Stimulated activated naive B cell treated with anti-CD40 and anti-IgM and Interleukin-4, amounts not matched to agents 10 μg/mL and 1 μg/mL and 100 μg/mL, for 72 hours (primary cell): ENCODE data around the gene MBD3L2B.
"Not testable (repeated sequence)": the region's sequence is repeated elsewhere in the genome, so short reads cannot be mapped to it uniquely, and the experiment has no call there.

Source experiments
- ATAC-seq, 2 donors: fragments of 150-1000 bp; cut with Tn5 transposase; replicated peaks; 2 replicates each; pipeline ENCODE4 v1.10.0; 2021; ENCODE audit warnings: moderate library complexity in 1 of 2
- DNase-seq: peaks from one replicate; pipeline ENCODE4 v3.0.0; 2021
- H3K27ac Mint-ChIP-seq: one replicate; pipeline ENCODE4 v1.8.0; 2022; ENCODE audit warnings: mild to moderate bottlenecking, mixed read lengths
- H3K27me3 Mint-ChIP-seq, 2 donors: one replicate each; pipeline ENCODE4 v1.8.0; 2022; ENCODE audit warnings: mixed read lengths in 2 of 2
- H3K36me3 Mint-ChIP-seq, 2 donors: one replicate each; pipeline ENCODE4 v1.8.0; 2022; ENCODE audit warnings: mixed read lengths in 2 of 2, mild to moderate bottlenecking in 1 of 2
- H3K4me1 Mint-ChIP-seq, 2 donors: one replicate each; pipeline ENCODE4 v1.8.0; 2022; ENCODE audit warnings: mixed read lengths in 2 of 2, mild to moderate bottlenecking in 1 of 2
- H3K4me3 Mint-ChIP-seq, 2 donors: one replicate each; pipeline ENCODE4 v1.8.0; 2022; ENCODE audit warnings: mild to moderate bottlenecking in 2 of 2, mixed read lengths in 2 of 2, moderate library complexity in 1 of 2
- H3K9me3 Mint-ChIP-seq, 2 donors: one replicate each; pipeline ENCODE4 v1.8.0; 2022; ENCODE audit warnings: mixed read lengths in 2 of 2, mild to moderate bottlenecking in 1 of 2

The MBD3L2B gene

DNA sequence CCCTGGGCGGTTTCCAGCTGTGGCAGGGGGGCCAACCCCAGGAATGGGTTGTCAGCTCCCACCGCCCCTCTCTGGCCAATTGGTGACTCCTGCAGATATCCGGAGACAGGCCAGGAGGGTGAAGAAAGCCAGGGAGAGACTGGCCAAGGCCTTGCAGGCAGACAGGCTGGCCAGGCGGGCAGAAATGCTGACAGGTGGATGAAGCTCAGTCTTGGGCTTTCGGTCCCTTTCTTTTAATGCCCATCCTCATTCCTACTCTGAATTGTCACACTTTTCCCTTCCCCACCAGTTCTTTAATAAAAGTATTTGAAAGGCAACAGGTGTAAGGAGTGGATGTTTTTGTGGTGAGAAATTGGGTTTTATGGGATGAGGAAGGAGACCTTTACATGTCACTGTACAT is 30.2 kb upstream of the MBD3L2B start:
- not testable (repeated sequence) for H3K4me3 Mint-ChIP-seq, DNase-seq, H3K9me3 Mint-ChIP-seq, H3K4me1 Mint-ChIP-seq, H3K27ac Mint-ChIP-seq, H3K36me3 Mint-ChIP-seq, H3K27me3 Mint-ChIP-seq, ATAC-seq

DNA sequence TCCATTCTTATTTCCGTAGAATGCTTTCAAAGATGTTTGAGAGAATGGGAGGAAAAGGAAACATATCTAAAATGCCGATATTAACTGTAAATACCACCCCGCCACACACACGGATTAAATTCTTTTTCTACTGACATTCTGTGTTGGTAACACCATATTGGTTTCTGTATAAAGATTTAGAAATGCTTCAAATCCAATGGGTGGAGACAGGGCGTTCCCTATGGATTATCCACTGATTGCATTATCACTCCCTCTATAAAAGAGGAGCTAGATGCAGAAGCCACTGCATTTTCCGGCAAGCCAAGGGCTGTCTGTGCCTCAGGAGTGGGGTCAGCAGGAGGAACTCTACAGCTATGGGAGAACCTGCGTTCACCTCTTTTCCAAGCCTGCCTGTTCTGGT is 27.8 kb upstream of the MBD3L2B start, which contains the start of gene MBD3L2:
TSS of gene MBD3L2 (plus strand) at position 301 of the 400 bp plus-strand sequence. CDS start at position 354, 53 bp downstream.
- H3K27me3 Mint-ChIP-seq, H3K9me3 Mint-ChIP-seq, H3K36me3 Mint-ChIP-seq, DNase-seq, H3K27ac Mint-ChIP-seq, H3K4me1 Mint-ChIP-seq, ATAC-seq, H3K4me3 Mint-ChIP-seq: not testable (repeated sequence)

DNA sequence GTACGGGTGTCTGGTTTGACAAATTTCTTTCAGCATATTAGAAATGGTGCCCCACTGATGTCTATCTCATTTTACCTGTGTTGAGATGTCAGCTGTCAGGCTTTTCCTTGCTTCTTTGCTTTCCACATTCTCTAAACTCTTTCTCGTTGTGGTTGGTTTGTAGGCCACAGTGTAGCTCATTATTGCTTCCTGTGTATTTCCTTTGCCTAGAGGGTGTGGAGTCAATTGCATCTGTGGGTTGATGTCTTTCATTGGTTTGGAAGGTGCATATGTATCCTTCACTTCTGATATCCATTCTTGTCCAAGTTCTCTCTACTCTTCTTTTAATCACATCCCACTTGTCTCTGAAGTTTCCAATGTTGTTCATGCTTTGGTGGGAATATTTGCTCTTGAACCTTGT is 20.3 kb upstream of the MBD3L2B start:
- not testable (repeated sequence) for H3K4me3 Mint-ChIP-seq, H3K36me3 Mint-ChIP-seq, H3K27ac Mint-ChIP-seq, DNase-seq, ATAC-seq, H3K9me3 Mint-ChIP-seq, H3K4me1 Mint-ChIP-seq, H3K27me3 Mint-ChIP-seq

GRCh38 chr19:7040079-7040478 is 18.8 kb upstream of the MBD3L2B start, which contains the start of gene MBD3L4:
TSS of gene MBD3L4 (minus strand) at chr19:7040179. CDS start at chr19:7040144, 35 bp downstream.
- not testable (repeated sequence) for H3K9me3 Mint-ChIP-seq, H3K36me3 Mint-ChIP-seq, H3K4me3 Mint-ChIP-seq, DNase-seq, H3K4me1 Mint-ChIP-seq, H3K27ac Mint-ChIP-seq, ATAC-seq, H3K27me3 Mint-ChIP-seq

DNA sequence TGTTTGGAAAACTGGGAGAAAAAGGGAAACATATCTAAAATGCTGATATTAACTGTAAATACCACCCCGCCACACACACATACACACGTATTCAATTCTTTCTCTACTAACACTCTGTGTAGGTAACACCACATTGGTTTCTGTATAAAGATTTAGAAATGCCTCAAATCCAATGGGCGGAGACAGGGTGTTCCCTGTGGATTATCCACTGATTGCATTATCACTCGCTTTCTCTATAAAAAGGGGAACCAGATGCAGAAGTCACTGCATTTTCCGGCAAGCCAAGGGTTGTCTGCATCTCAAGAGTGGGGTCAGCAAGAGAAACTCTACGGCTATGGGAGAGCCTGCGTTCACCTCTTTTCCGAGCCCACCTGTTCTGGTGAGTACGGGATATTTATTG is 9.0 kb upstream of the MBD3L2B start, which contains the start of gene MBD3L5:
TSS of gene MBD3L5 (plus strand) at position 301 of the 400 bp plus-strand sequence. CDS start at position 335, 34 bp downstream.
- H3K4me3 Mint-ChIP-seq, H3K27ac Mint-ChIP-seq, H3K9me3 Mint-ChIP-seq, DNase-seq, H3K36me3 Mint-ChIP-seq, H3K4me1 Mint-ChIP-seq, ATAC-seq, H3K27me3 Mint-ChIP-seq: not testable (repeated sequence)

DNA sequence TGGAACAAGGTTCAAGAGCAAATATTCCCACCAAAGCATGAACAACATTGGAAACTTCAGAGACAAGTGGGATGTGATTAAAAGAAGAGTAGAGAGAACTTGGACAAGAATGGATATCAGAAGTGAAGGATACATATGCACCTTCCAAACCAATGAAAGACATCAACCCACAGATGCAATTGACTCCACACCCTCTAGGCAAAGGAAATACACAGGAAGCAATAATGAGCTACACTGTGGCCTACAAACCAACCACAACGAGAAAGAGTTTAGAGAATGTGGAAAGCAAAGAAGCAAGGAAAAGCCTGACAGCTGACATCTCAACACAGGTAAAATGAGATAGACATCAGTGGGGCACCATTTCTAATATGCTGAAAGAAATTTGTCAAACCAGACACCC is 7.6 kb upstream of the MBD3L2B start:
- H3K4me3 Mint-ChIP-seq, H3K9me3 Mint-ChIP-seq, H3K36me3 Mint-ChIP-seq, ATAC-seq, H3K27me3 Mint-ChIP-seq, H3K27ac Mint-ChIP-seq, DNase-seq, H3K4me1 Mint-ChIP-seq: not testable (repeated sequence)

- no peak overlapping the region for H3K27ac Mint-ChIP-seq
Measured at GRCh38 chr19:7018828-7019227, 2.4 kb downstream of the MBD3L2B start.

DNA sequence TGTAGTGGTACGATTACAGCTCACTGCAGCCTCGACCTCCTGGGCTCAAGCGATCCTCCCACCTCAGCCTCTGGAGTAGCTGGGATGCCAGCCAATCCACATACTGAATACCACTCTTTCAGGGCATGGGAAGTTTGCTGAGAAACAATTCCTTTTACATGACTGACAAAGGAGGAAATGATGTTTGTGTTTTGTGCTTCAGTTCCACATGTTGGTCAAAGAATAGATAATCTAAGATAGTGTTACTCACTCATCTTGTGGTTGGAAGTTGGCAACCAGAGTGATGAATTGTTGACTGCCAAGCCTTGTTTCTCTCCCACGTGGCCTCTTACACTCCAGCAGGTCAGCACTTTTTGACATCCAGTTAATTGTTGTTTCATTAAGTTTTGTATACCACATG is 7.6 kb downstream of the MBD3L2B start:
- H3K27ac Mint-ChIP-seq, result no peak overlapping the region
- H3K4me3 Mint-ChIP-seq, result no peak overlapping the region
- peak in 1 of 2 donors; percentile 86 for ATAC-seq
- peaks cover 5 to 17% of the 10 kb centered on the region in 2 donors for H3K27me3 Mint-ChIP-seq
- no peaks in the 10 kb centered on the region for H3K9me3 Mint-ChIP-seq
- H3K4me1 Mint-ChIP-seq, result peaks cover 0 to 17% of the 10 kb centered on the region in 2 donors
- H3K36me3 Mint-ChIP-seq, result no peaks in the 10 kb centered on the region
- DNase-seq, result no peak

More at GRCh38 chr19:7018828-7019227, 2.4 kb downstream of the MBD3L2B start:
- peaks cover 0 to 11% of the 10 kb centered on the region in 2 donors for H3K27me3 Mint-ChIP-seq
- ATAC-seq (no peak), DNase-seq (no peak)
- peaks cover 0 to under 1% of the 10 kb centered on the region in 2 donors for H3K4me1 Mint-ChIP-seq
- no peak overlapping the region for H3K4me3 Mint-ChIP-seq
- no peaks in the 10 kb centered on the region for H3K9me3 Mint-ChIP-seq
- H3K36me3 Mint-ChIP-seq, result no peaks in the 10 kb centered on the region

- Mint-ChIP-seq H3K9me3 (peaks cover 5 to 6% of the 10 kb centered on the region in 2 donors), H3K27me3 (peaks cover 10 to 14% of the 10 kb centered on the region in 2 donors), H3K4me1 (peaks cover 2 to 24% of the 10 kb centered on the region in 2 donors), H3K4me3 (no peak overlapping the region), H3K36me3 (no peaks in the 10 kb centered on the region), H3K27ac (no peak overlapping the region)
- DNase-seq (no peak), ATAC-seq (no peak)
Measured at GRCh38 chr19:7010722-7011593, 10.3 kb downstream of the MBD3L2B start.

- ATAC-seq (peak; percentile 47 to 58), DNase-seq (no peak)
- no peak overlapping the region for H3K27ac Mint-ChIP-seq
- no peak overlapping the region for H3K4me3 Mint-ChIP-seq
- H3K4me1 Mint-ChIP-seq, result peaks cover 2 to 19% of the 10 kb centered on the region in 2 donors
- H3K36me3 Mint-ChIP-seq, result no peaks in the 10 kb centered on the region
- peaks cover 15% of the 10 kb centered on the region in 2 donors for H3K27me3 Mint-ChIP-seq
- H3K9me3 Mint-ChIP-seq, result peaks cover 5 to 6% of the 10 kb centered on the region in 2 donors
Measured at GRCh38 chr19:7007859-7008258, 13.4 kb downstream of the MBD3L2B start.

DNA sequence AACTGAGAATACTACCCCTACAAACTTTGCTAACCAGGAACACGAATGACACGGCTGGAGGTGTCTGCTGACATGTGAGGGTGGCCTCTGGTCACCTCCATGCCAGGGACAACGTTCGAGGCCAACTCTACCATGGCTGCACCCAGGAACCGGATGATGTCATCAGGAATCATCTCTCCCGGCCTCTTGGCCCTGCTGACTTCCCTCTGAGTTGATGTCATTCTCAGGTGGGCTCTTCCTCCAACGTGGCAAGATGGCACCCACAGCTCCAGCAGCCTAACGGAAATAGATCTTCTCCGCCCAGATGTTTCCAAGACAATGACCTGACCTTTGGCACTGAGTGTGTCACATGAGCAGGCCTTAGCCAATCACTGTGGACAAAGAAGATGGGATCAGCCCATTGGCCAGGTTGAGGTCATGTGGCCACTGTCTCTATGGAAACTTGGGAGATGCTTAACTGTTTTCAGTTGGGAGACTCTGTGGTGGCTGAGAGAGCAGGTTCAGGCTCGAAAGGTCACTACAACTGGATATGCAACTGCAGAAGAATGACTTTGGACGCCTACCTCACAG is 15.0 kb downstream of the MBD3L2B start:
- Mint-ChIP-seq H3K27me3 (peaks cover 12 to 28% of the 10 kb centered on the region in 2 donors), H3K9me3 (peaks cover 5 to 6% of the 10 kb centered on the region in 2 donors), H3K4me3 (no peak overlapping the region), H3K36me3 (no peaks in the 10 kb centered on the region), H3K4me1 (peaks cover 2 to 19% of the 10 kb centered on the region in 2 donors), H3K27ac (no peak overlapping the region)
- ATAC-seq, result no peak
- DNase-seq, result no peak

DNA sequence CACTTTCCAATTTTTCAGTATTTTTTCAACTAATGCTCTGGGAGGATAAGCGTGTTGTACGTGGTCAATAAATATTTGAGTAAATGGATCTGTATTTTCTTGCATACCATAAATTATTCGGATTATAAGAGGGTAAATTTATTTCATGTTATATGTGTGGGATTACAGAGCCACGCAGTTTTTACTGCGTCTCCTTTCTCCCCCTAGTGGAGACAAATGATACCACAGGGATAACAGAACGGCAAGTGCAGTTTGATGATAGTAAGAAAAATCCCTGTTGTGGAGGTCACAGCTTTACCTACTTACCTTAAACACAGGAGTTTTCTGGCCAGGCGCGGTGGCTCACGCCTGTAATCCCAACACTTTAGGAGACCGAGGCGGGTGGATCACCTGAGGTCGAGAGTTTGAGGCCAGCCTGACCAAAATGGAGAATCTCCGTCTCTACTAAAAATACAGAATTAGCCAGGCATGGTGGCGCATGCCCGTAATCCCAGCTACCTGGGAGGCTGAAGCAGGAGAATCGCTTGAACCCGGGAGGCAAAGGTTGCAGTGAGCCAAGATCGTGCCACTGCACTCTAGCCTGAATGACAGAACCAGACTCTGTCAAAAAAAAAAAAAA is 16.8 kb downstream of the MBD3L2B start:
- Mint-ChIP-seq H3K27me3 (peaks cover 22 to 29% of the 10 kb centered on the region in 2 donors), H3K4me1 (peaks cover 6 to 18% of the 10 kb centered on the region in 2 donors), H3K27ac (no peak overlapping the region), H3K9me3 (peaks cover 5 to 6% of the 10 kb centered on the region in 2 donors), H3K36me3 (no peaks in the 10 kb centered on the region), H3K4me3 (no peak overlapping the region)
- ATAC-seq, result peak in 1 of 2 donors; percentile 50
- DNase-seq, result no peak

GRCh38 chr19:7000816-7001215 is 20.4 kb downstream of the MBD3L2B start:
- no peak for ATAC-seq
- Mint-ChIP-seq H3K4me1 (peaks cover 10 to 14% of the 10 kb centered on the region in 2 donors), H3K4me3 (no peak overlapping the region), H3K27ac (no peak overlapping the region), H3K27me3 (peaks cover 19 to 21% of the 10 kb centered on the region in 2 donors), H3K36me3 (no peaks in the 10 kb centered on the region), H3K9me3 (no peaks in the 10 kb centered on the region)
- no peak for DNase-seq

- no peak for DNase-seq
- H3K36me3 Mint-ChIP-seq, result no peaks in the 10 kb centered on the region
- no peak overlapping the region for H3K4me3 Mint-ChIP-seq
- H3K27ac Mint-ChIP-seq, result no peak overlapping the region
- peaks cover 10 to 14% of the 10 kb centered on the region in 2 donors for H3K4me1 Mint-ChIP-seq
- peaks cover 19 to 21% of the 10 kb centered on the region in 2 donors for H3K27me3 Mint-ChIP-seq
- no peak for ATAC-seq
- H3K9me3 Mint-ChIP-seq, result peaks cover 2% of the 10 kb centered on the region in 2 donors
Measured at GRCh38 chr19:7000333-7000732, 20.9 kb downstream of the MBD3L2B start.
